Renal cortex interstitium (tissue), 11 donors: ENCODE measurements around the gene VPS45. TPM values are rescaled to one million over a fixed set of nuclear protein-coding genes. Genes with fewer than 3 reads are reported as not detected.
"Not testable (repeated sequence)": the region's sequence is repeated elsewhere in the genome, so short reads cannot be mapped to it uniquely, and the experiment has no call there.

Source experiments
- DNase-seq, 11 donors: peaks; one replicate each; pipeline ENCODE4 v3.0.0-alpha.2; 2013; ENCODE audit warnings: low read depth in 9 of 11, low spot score in 4 of 11; ENCODE audit errors: extremely low read depth in 1 of 11
- polyA plus RNA-seq, 3 donors: library from polyadenylated mRNA; unstranded; fragments of 120-200 nt; gene quantifications; one replicate each; pipeline ENCODE4 v1.2.1, GENCODE V29; 2013; ENCODE audit not compliant: insufficient read length in 3 of 3

The VPS45 gene
- polyA plus RNA-seq, 3 donors: 62.8 to 75.7 (median 68.6) TPM

GRCh38 chr1:150106341-150106740, 38.8 kb downstream of the VPS45 start:
- no peak for DNase-seq

GRCh38 chr1:150109586-150109985, 42.0 kb downstream of the VPS45 start:
- DNase-seq: no peak

GRCh38 chr1:150110116-150110515, 42.5 kb downstream of the VPS45 start:
- no peak for DNase-seq

- DNase-seq: no peak
Measured at GRCh38 chr1:150111670-150112069, 44.1 kb downstream of the VPS45 start.

GRCh38 chr1:150115121-150115520, 47.5 kb downstream of the VPS45 start:
- no peak for DNase-seq

GRCh38 chr1:150118716-150119115, 51.1 kb downstream of the VPS45 start:
- no peak for DNase-seq

- DNase-seq: no peak
Measured at GRCh38 chr1:150121236-150121862, 53.8 kb downstream of the VPS45 start.

- no peak for DNase-seq
Measured at GRCh38 chr1:150126811-150127210, 59.2 kb downstream of the VPS45 start.

GRCh38 chr1:150127464-150127863, 59.9 kb downstream of the VPS45 start:
- DNase-seq: no peak

GRCh38 chr1:150127868-150128267, 60.3 kb downstream of the VPS45 start:
- DNase-seq: no peak

GRCh38 chr1:150132372-150132771, 64.8 kb downstream of the VPS45 start:
- no peak for DNase-seq

- DNase-seq: no peak
Measured at GRCh38 chr1:150134537-150134936, 67.0 kb downstream of the VPS45 start.

- DNase-seq: not testable (repeated sequence)
Measured at GRCh38 chr1:150135400-150135799, 67.8 kb downstream of the VPS45 start.

- DNase-seq: no peak
Measured at GRCh38 chr1:150138044-150138443, 70.5 kb downstream of the VPS45 start.

GRCh38 chr1:150141452-150141851, 73.9 kb downstream of the VPS45 start:
- no peak for DNase-seq

- no peak for DNase-seq
Measured at GRCh38 chr1:150142083-150142482, 74.5 kb downstream of the VPS45 start.

- DNase-seq: no peak
Measured at GRCh38 chr1:150144606-150145005, 77.0 kb downstream of the VPS45 start.

GRCh38 chr1:150146016-150146415, 78.4 kb downstream of the VPS45 start:
- DNase-seq: not testable (repeated sequence)

- DNase-seq: no peak
Measured at GRCh38 chr1:150146849-150147542, 79.4 kb downstream of the VPS45 start.

- no peak for DNase-seq
Measured at GRCh38 chr1:150148837-150149270, 81.3 kb downstream of the VPS45 start.
